SK-N-SH (cell line): ENCODE data around the gene KCNJ2. TPM values are rescaled to one million over a fixed set of nuclear protein-coding genes. Genes with fewer than 3 reads are reported as not detected.

Source experiments
- CTCF ChIA-PET: fragments of 300-600, 350-600 bp; formaldehyde crosslinking; extraction: SDS; loops from one replicate; lab custom pipeline; 2021; lab: Yijun Ruan, JAX
- POLR2A ChIA-PET: fragments of 350-600 bp; sonication (Branson Sonifier 250); formaldehyde crosslinking; extraction: SDS; loops from one replicate; lab custom pipeline; 2020; ENCODE audit warnings: antibody characterized with exemption, inconsistent platforms; lab: Yijun Ruan, JAX
- DNase-seq: peaks from one replicate; pipeline ENCODE4 v3.0.0; 2012
- H2AFZ ChIP-seq: fragments of 200-600 bp; sonication (generic); 2 replicates; pipeline ENCODE4 v1.8.1; 2016; ENCODE audit warnings: antibody characterized with exemption, mild to moderate bottlenecking, low read depth
- H3F3A ChIP-seq: fragments of 200-600 bp; sonication (generic); replicated peaks from 2 replicates; pipeline ENCODE3; 2016; ENCODE audit warnings: antibody characterized with exemption, mild to moderate bottlenecking; ENCODE audit not compliant: insufficient read depth
- H3K27ac ChIP-seq, 2 experiments: fragments of 200-500 bp in 1 of 2; fragments of 200-600 bp in 1 of 2; sonication (Bioruptor generic) in 1 of 2; sonication (generic), shearing (Covaris generic) in 1 of 2; 2 replicates each; pipeline versions ENCODE4 v1.5.1 to v1.6.1; 2014 to 2016; ENCODE audit warnings: low read depth in 2 of 2, inconsistent platforms in 1 of 2, low read length in 1 of 2, mild to moderate bottlenecking in 1 of 2, mixed read lengths in 1 of 2
- H3K27me3 ChIP-seq: fragments of 200-600 bp; sonication (generic), shearing (Covaris generic); 2 replicates; pipeline ENCODE4 v1.6.1; 2016; ENCODE audit warnings: mixed run types; ENCODE audit not compliant: insufficient read depth
- H3K36me3 ChIP-seq, 2 experiments: fragments of 200-500 bp in 1 of 2; fragments of 200-600 bp in 1 of 2; sonication (Bioruptor generic) in 1 of 2; sonication (generic) in 1 of 2; replicated peaks in 1 of 2; 2 replicates each; pipeline versions ENCODE3 to v1.5.1; 2014 to 2016; ENCODE audit warnings: low read length in 1 of 2, mild to moderate bottlenecking in 1 of 2; ENCODE audit not compliant: insufficient read depth in 2 of 2, control insufficient read depth in 1 of 2
- H3K4me1 ChIP-seq, 2 experiments: fragments of 200-500 bp in 1 of 2; fragments of 200-600 bp in 1 of 2; sonication (Bioruptor generic) in 1 of 2; sonication (generic), shearing (Covaris generic) in 1 of 2; 2 replicates each; pipeline versions ENCODE4 v1.5.1 to v1.6.1; 2014 to 2016; ENCODE audit warnings: low read depth in 1 of 2, low read length in 1 of 2, mixed run types in 1 of 2; ENCODE audit not compliant: insufficient read depth in 2 of 2, control insufficient read depth in 1 of 2
- H3K4me2 ChIP-seq: fragments of 200-600 bp; sonication (generic), shearing (Covaris generic); 2 replicates; pipeline ENCODE4 v1.6.1; 2017; ENCODE audit warnings: mixed run types
- H3K4me3 ChIP-seq, 2 experiments: fragments of 200-500 bp in 1 of 2; fragments of 200-600 bp in 1 of 2; sonication (Bioruptor generic) in 1 of 2; sonication (generic), shearing (Covaris generic) in 1 of 2; 2 replicates each; pipeline versions ENCODE4 v1.5.1 to v1.8.1; 2014 to 2016; ENCODE audit warnings: low read depth in 2 of 2, inconsistent platforms in 1 of 2, low read length in 1 of 2, mild to moderate bottlenecking in 1 of 2, mixed read lengths in 1 of 2, moderate library complexity in 1 of 2
- H3K79me2 ChIP-seq: fragments of 200-600 bp; sonication (generic); 2 replicates; pipeline ENCODE4 v1.8.1; 2017; ENCODE audit warnings: mild to moderate bottlenecking; ENCODE audit not compliant: insufficient read depth
- H3K9ac ChIP-seq: fragments of 200-600 bp; sonication (generic); 2 replicates; pipeline ENCODE4 v1.6.1; 2017; ENCODE audit warnings: mixed run types
- H3K9me2 ChIP-seq: fragments of 200-600 bp; sonication (generic); 2 replicates; pipeline ENCODE4 v1.6.1; 2017; ENCODE audit warnings: mixed run types
- H3K9me3 ChIP-seq: fragments of 200-600 bp; sonication (generic); 2 replicates; pipeline ENCODE4 v1.6.1; 2017; ENCODE audit warnings: mixed run types, mild to moderate bottlenecking, moderate library complexity
- H4K20me1 ChIP-seq: fragments of 200-600 bp; sonication (generic); 2 replicates; pipeline ENCODE4 v1.6.1; 2017; ENCODE audit warnings: mild to moderate bottlenecking, mixed run types; ENCODE audit not compliant: insufficient read depth
- CHD2 ChIP-seq: fragments of 150-350 bp; IDR thresholded peaks from 2 replicates; pipeline ENCODE4 v1.6.1; 2018; ENCODE audit warnings: low read length; ENCODE audit not compliant: partially characterized antibody
- EP300 ChIP-seq, 2 experiments: IDR thresholded peaks; 2 replicates each; pipeline versions ENCODE4 v1.4.0 to v1.6.1; 2012; ENCODE audit warnings: borderline replicate concordance in 1 of 2, low read depth in 1 of 2, low read length in 1 of 2
- EZH2phosphoT487 ChIP-seq: fragments of 200-600 bp; sonication (generic); IDR thresholded peaks from 2 replicates; pipeline ENCODE4 v1.6.1; 2017; ENCODE audit warnings: low read depth, mixed run types, mild to moderate bottlenecking, antibody characterized with exemption, moderate library complexity, borderline replicate concordance
- FOSL2 ChIP-seq: IDR thresholded peaks from 2 replicates; pipeline ENCODE4 v1.4.0; 2012; ENCODE audit warnings: low read depth, mild to moderate bottlenecking, moderate library complexity, borderline replicate concordance
- FOXJ3 ChIP-seq: sonication (generic); formaldehyde crosslinking; IDR thresholded peaks from 2 replicates; pipeline ENCODE4 v1.5.1; 2020; ENCODE audit warnings: mild to moderate bottlenecking, missing genetic modification reagents
- GABPA ChIP-seq: IDR thresholded peaks from 2 replicates; pipeline ENCODE4 v1.4.0; 2012; ENCODE audit warnings: low read depth, mild to moderate bottlenecking
- GATA2 ChIP-seq: sonication (generic); formaldehyde crosslinking; IDR thresholded peaks from 2 replicates; pipeline ENCODE4 v1.5.0; 2020; ENCODE audit warnings: mild to moderate bottlenecking, missing genetic modification reagents
- JUND ChIP-seq: IDR thresholded peaks from 2 replicates; pipeline ENCODE4 v1.4.0; 2012
- MXI1 ChIP-seq: IDR thresholded peaks from 2 replicates; pipeline ENCODE4 v1.6.1; 2012; ENCODE audit warnings: mild to moderate bottlenecking, low read depth, low read length, improper control_type of control experiment
- NFIC ChIP-seq: IDR thresholded peaks from 2 replicates; pipeline ENCODE4 v1.4.0; 2012; ENCODE audit warnings: borderline replicate concordance
- NRF1 ChIP-seq: IDR thresholded peaks from 2 replicates; pipeline ENCODE4 v1.6.1; 2012; ENCODE audit warnings: low read depth, mild to moderate bottlenecking, low read length
- POLR2AphosphoS5 ChIP-seq: IDR thresholded peaks from 2 replicates; pipeline ENCODE4 v1.6.1; 2012; ENCODE audit warnings: low read depth, low read length
- RAD21 ChIP-seq: IDR thresholded peaks from 2 replicates; pipeline ENCODE4 v1.6.1; 2012; ENCODE audit warnings: mild to moderate bottlenecking, low read length
- RFX5 ChIP-seq: IDR thresholded peaks from 2 replicates; pipeline ENCODE4 v1.6.1; 2012; ENCODE audit warnings: mild to moderate bottlenecking, improper control_type of control experiment, low read length
- RXRA ChIP-seq: IDR thresholded peaks from 2 replicates; pipeline ENCODE4 v1.4.0; 2012; ENCODE audit warnings: low read depth, mild to moderate bottlenecking, borderline replicate concordance
- SIN3A ChIP-seq: IDR thresholded peaks from 2 replicates; pipeline ENCODE4 v1.6.1; 2012; ENCODE audit warnings: low read depth, mild to moderate bottlenecking, low read length, moderate library complexity, borderline replicate concordance
- TAF1 ChIP-seq: IDR thresholded peaks from 2 replicates; pipeline ENCODE4 v1.6.1; 2012; ENCODE audit warnings: low read depth, mild to moderate bottlenecking, low read length, moderate library complexity, borderline replicate concordance
- TCF12 ChIP-seq: IDR thresholded peaks from 2 replicates; pipeline ENCODE4 v1.4.0; 2012
- TEAD4 ChIP-seq: IDR thresholded peaks from 2 replicates; pipeline ENCODE4 v1.4.0; 2012; ENCODE audit warnings: mild to moderate bottlenecking, borderline replicate concordance; ENCODE audit not compliant: insufficient read depth
- YY1 ChIP-seq: IDR thresholded peaks from 2 replicates; pipeline ENCODE4 v1.4.0; 2012; ENCODE audit warnings: low read depth, mild to moderate bottlenecking
- WGBS: methylation state at CpG from one replicate; pipeline ENCODE4 v1.1.6; 2017; ENCODE audit warnings: low lambda C conversion rate; 5-methylcytosine and 5-hydroxymethylcytosine counted together
- polyA plus RNA-seq, 3 experiments: library from polyadenylated mRNA; depleted of rRNA; stranded (reverse); fragments of >200 nt; gene quantifications; 2 replicates each; pipeline ENCODE4 v1.2.3, GENCODE V29; 2012
- TF ChIP-seq, protein P1 (sequence below): IDR thresholded peaks from 2 replicates; pipeline ENCODE4 v1.6.1; 2012; ENCODE audit warnings: mild to moderate bottlenecking, low read depth, low read length, moderate library complexity
- TF ChIP-seq, protein P2 (sequence below): fragments of 150-350 bp; IDR thresholded peaks from 2 replicates; pipeline ENCODE4 v1.6.1; 2016; ENCODE audit warnings: mild to moderate bottlenecking, low read depth, low read length
- TF ChIP-seq, protein P3 (sequence below): IDR thresholded peaks from 2 replicates; pipeline ENCODE4; 2012
- TF ChIP-seq, protein P4 (sequence below): fragments of 200-600 bp; sonication (generic); IDR thresholded peaks from 2 replicates; pipeline ENCODE4 v1.6.1; 2017; ENCODE audit warnings: antibody characterized with exemption, mild to moderate bottlenecking, moderate library complexity
- TF ChIP-seq, protein P5 (sequence below): IDR thresholded peaks from 2 replicates; pipeline ENCODE4 v1.4.0; 2012; ENCODE audit warnings: low read depth

The KCNJ2 gene
- polyA plus RNA-seq, 1 of the 3 experiments (the other 2 are of a cell fraction), result 0.21 TPM

DNA sequence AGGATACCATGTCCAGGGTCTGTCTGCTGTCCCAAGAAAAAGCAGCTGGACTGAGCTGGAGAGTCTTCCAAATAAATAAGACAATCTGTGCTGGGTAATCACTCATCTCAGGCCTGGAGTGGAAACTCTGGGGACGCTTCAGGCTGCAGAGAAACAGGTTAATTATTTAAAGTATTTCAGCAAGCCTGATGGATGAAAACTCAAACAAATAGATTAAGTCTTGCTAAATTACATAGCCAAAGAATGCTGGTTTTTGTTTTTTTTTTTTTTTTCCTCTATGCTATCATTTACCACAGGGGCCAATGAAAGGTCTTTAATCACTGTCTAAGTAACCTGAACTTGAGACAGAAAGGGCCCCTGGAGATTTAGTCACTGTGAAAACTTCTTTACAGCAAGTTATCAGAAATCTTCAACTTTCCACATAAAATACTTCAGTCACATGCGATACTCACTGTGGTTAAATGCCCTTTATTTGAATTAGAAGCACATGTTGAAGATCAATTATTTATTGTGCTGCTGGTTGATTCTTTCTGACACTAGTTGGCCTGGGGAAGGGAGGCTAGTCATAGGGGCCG is 31.0 kb upstream of the KCNJ2 start:
- Histone ChIP-seq H3K36me3 (no peaks in the 10 kb centered on the region), H3K9ac (no peak overlapping the region), H3K4me1 (peaks cover 0 to 2% of the 10 kb centered on the region in 2 experiments; a peak in 2 of 4 replicates), H3K27me3 (no peaks in the 10 kb centered on the region), H3K4me3 (no peak overlapping the region), H3K9me3 (no peaks in the 10 kb centered on the region), H4K20me1 (no peaks in the 10 kb centered on the region), H2AFZ (no peak overlapping the region), H3K4me2 (peak overlapping the region; percentile 56; the same call in 1 of the 2 replicates), H3K9me2 (no peaks in the 10 kb centered on the region), H3K79me2 (no peaks in the 10 kb centered on the region), H3F3A (no peaks in the 10 kb centered on the region), H3K27ac (peak overlapping the region in 1 of 2 experiments; percentile 35; a peak in 1 of 4 replicates)
- DNase-seq, result no peak
- WGBS, result 38% methylated on average over 3 of the region's 3 CpGs
- ChIA-PET CTCF (interaction anchor here (1.2 to 2.8 kb wide), 3 partner anchors 10 to 531 kb away, joined by 3 to 18 read pairs (median 4); no protein-coding TSS in a partner anchor), POLR2A (no interaction called here)
- TF ChIP-seq, protein P1, sequence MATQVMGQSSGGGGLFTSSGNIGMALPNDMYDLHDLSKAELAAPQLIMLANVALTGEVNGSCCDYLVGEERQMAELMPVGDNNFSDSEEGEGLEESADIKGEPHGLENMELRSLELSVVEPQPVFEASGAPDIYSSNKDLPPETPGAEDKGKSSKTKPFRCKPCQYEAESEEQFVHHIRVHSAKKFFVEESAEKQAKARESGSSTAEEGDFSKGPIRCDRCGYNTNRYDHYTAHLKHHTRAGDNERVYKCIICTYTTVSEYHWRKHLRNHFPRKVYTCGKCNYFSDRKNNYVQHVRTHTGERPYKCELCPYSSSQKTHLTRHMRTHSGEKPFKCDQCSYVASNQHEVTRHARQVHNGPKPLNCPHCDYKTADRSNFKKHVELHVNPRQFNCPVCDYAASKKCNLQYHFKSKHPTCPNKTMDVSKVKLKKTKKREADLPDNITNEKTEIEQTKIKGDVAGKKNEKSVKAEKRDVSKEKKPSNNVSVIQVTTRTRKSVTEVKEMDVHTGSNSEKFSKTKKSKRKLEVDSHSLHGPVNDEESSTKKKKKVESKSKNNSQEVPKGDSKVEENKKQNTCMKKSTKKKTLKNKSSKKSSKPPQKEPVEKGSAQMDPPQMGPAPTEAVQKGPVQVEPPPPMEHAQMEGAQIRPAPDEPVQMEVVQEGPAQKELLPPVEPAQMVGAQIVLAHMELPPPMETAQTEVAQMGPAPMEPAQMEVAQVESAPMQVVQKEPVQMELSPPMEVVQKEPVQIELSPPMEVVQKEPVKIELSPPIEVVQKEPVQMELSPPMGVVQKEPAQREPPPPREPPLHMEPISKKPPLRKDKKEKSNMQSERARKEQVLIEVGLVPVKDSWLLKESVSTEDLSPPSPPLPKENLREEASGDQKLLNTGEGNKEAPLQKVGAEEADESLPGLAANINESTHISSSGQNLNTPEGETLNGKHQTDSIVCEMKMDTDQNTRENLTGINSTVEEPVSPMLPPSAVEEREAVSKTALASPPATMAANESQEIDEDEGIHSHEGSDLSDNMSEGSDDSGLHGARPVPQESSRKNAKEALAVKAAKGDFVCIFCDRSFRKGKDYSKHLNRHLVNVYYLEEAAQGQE, result no peak
- no peak for TF ChIP-seq EZH2phosphoT487
- TF ChIP-seq, protein P2, sequence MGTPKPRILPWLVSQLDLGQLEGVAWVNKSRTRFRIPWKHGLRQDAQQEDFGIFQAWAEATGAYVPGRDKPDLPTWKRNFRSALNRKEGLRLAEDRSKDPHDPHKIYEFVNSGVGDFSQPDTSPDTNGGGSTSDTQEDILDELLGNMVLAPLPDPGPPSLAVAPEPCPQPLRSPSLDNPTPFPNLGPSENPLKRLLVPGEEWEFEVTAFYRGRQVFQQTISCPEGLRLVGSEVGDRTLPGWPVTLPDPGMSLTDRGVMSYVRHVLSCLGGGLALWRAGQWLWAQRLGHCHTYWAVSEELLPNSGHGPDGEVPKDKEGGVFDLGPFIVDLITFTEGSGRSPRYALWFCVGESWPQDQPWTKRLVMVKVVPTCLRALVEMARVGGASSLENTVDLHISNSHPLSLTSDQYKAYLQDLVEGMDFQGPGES, result no peak
- no peak for TF ChIP-seq GATA2 (CRISPR knock-in tag)
- peak; percentile 24; the same call in 1 of the 2 replicates for TF ChIP-seq TEAD4
- TF ChIP-seq RXRA, result peak; percentile 57; the same call in 1 of the 2 replicates
- TF ChIP-seq TAF1, result no peak
- TF ChIP-seq NRF1, result no peak
- peak; percentile 15; the same call in 1 of the 2 replicates for TF ChIP-seq SIN3A
- no peak for TF ChIP-seq RAD21
- TF ChIP-seq, protein P3, sequence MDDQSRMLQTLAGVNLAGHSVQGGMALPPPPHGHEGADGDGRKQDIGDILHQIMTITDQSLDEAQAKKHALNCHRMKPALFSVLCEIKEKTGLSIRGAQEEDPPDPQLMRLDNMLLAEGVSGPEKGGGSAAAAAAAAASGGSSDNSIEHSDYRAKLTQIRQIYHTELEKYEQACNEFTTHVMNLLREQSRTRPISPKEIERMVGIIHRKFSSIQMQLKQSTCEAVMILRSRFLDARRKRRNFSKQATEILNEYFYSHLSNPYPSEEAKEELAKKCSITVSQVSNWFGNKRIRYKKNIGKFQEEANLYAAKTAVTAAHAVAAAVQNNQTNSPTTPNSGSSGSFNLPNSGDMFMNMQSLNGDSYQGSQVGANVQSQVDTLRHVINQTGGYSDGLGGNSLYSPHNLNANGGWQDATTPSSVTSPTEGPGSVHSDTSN, result peak; percentile 85
- peak; percentile 24; the same call in 1 of the 2 replicates for TF ChIP-seq FOSL2
- peak; percentile 68 for TF ChIP-seq JUND
- TF ChIP-seq GABPA, result no peak
- no peak for TF ChIP-seq CHD2
- no peak for TF ChIP-seq YY1
- peak in 1 of 2 experiments; percentile 74; a peak in 1 of 4 replicates for TF ChIP-seq EP300 (IDR thresholded peaks at IDR 0.05; ENCODE audit: borderline replicate concordance in 1 of 2, low read depth in 1 of 2, low read length in 1 of 2)
- TF ChIP-seq POLR2AphosphoS5, result peak; percentile 59
- TF ChIP-seq NFIC, result peak; percentile 69; the same call in 1 of the 2 replicates
- TF ChIP-seq, protein P4, sequence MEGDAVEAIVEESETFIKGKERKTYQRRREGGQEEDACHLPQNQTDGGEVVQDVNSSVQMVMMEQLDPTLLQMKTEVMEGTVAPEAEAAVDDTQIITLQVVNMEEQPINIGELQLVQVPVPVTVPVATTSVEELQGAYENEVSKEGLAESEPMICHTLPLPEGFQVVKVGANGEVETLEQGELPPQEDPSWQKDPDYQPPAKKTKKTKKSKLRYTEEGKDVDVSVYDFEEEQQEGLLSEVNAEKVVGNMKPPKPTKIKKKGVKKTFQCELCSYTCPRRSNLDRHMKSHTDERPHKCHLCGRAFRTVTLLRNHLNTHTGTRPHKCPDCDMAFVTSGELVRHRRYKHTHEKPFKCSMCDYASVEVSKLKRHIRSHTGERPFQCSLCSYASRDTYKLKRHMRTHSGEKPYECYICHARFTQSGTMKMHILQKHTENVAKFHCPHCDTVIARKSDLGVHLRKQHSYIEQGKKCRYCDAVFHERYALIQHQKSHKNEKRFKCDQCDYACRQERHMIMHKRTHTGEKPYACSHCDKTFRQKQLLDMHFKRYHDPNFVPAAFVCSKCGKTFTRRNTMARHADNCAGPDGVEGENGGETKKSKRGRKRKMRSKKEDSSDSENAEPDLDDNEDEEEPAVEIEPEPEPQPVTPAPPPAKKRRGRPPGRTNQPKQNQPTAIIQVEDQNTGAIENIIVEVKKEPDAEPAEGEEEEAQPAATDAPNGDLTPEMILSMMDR, result no peak
- no peak for TF ChIP-seq RFX5
- TF ChIP-seq TCF12, result peak; percentile 95
- TF ChIP-seq, protein P5, sequence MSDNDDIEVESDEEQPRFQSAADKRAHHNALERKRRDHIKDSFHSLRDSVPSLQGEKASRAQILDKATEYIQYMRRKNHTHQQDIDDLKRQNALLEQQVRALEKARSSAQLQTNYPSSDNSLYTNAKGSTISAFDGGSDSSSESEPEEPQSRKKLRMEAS, result no peak
- TF ChIP-seq FOXJ3 (CRISPR knock-in tag), result no peak
- no peak for TF ChIP-seq MXI1
